Endodermal cell (in vitro differentiated cells): ENCODE data around the gene FAM53A. TPM values are rescaled to one million over a fixed set of nuclear protein-coding genes. Genes with fewer than 3 reads are reported as not detected.

Experiments
- DNase-seq: peaks from one replicate; pipeline ENCODE4 v3.0.0-alpha.2; 2017
- H3K27ac ChIP-seq: 2 replicates; pipeline ENCODE4 v1.5.1; 2013; ENCODE audit warnings: mild to moderate bottlenecking, low read depth, low read length, moderate library complexity
- H3K27me3 ChIP-seq: 2 replicates; pipeline ENCODE4 v1.6.1; 2013; ENCODE audit warnings: mild to moderate bottlenecking, low read length, moderate library complexity; ENCODE audit not compliant: insufficient read depth, control insufficient read depth, poor library complexity, severe bottlenecking
- H3K36me3 ChIP-seq: 2 replicates; pipeline ENCODE4 v1.7.0; 2013; ENCODE audit warnings: mild to moderate bottlenecking, low read length, moderate library complexity; ENCODE audit not compliant: control insufficient read depth, insufficient read depth
- H3K4me1 ChIP-seq: one replicate; pipeline ENCODE4 v1.7.0; 2013; ENCODE audit warnings: low read length; ENCODE audit not compliant: control insufficient read depth, insufficient read depth
- H3K4me3 ChIP-seq: 2 replicates; pipeline ENCODE4 v1.5.1; 2013; ENCODE audit warnings: mild to moderate bottlenecking, low read length, moderate library complexity
- H3K9ac ChIP-seq: 2 replicates; pipeline ENCODE4 v1.6.1; 2013; ENCODE audit warnings: mild to moderate bottlenecking, low read length, moderate library complexity; ENCODE audit not compliant: poor library complexity, severe bottlenecking; ENCODE audit errors: extremely low read depth
- H3K9me3 ChIP-seq: 2 replicates; pipeline ENCODE4 v1.6.1; 2013; ENCODE audit warnings: mild to moderate bottlenecking, low read length, moderate library complexity; ENCODE audit not compliant: control insufficient read depth
- H3K27ac Mint-ChIP-seq: 2 replicates; pipeline ENCODE4 v1.8.0; 2020; ENCODE audit warnings: mixed read lengths
- H3K27me3 Mint-ChIP-seq: 2 replicates; pipeline ENCODE4 v1.8.0; 2021; ENCODE audit warnings: mild to moderate bottlenecking, mixed read lengths; ENCODE audit not compliant: insufficient read depth
- H3K36me3 Mint-ChIP-seq: 2 replicates; pipeline ENCODE4 v1.8.0; 2020; ENCODE audit warnings: low read depth, mixed read lengths
- H3K4me1 Mint-ChIP-seq: 2 replicates; pipeline ENCODE4 v1.8.0; 2020; ENCODE audit warnings: mixed read lengths
- H3K4me3 Mint-ChIP-seq: 2 replicates; pipeline ENCODE4 v1.8.0; 2020; ENCODE audit warnings: mild to moderate bottlenecking, moderate library complexity, mixed read lengths
- H3K9me3 Mint-ChIP-seq: 2 replicates; pipeline ENCODE4 v1.8.0; 2020; ENCODE audit warnings: mild to moderate bottlenecking, mixed read lengths
- WGBS, 2 experiments: methylation state at CpG; one replicate each; pipeline versions ENCODE4 v1.1.5 to v1.1.7; 2013; ENCODE audit warnings: missing lambda C conversion rate in 2 of 2, mixed read lengths in 1 of 2; ENCODE audit not compliant: insufficient coverage in 1 of 2, insufficient read length in 1 of 2; 5-methylcytosine and 5-hydroxymethylcytosine counted together
- long read RNA-seq, 4 experiments: library from polyadenylated mRNA in 2 of 4; library from RNA in 1 of 4; library from capped mRNA in 1 of 4; stranded (forward) in 3 of 4; unstranded in 1 of 4; transcript quantifications; one replicate each; pipeline ENCODE4 v2.0.0, GENCODE V29; 2020 to 2021; ENCODE audit warnings: inconsistent platforms in 1 of 4
- polyA plus RNA-seq, 2 experiments: library from polyadenylated mRNA; stranded (reverse); fragments of 50-300 nt; gene quantifications; one replicate each; pipeline ENCODE4 v1.2.3, GENCODE V29; 2013
- total RNA-seq, 2 donors: library from RNA; stranded (reverse); fragmentation: NEBNext Ultra II Directional in 1 of 2; extraction: Animal tissue kit (Norgen Biotek cat#: 25700) in 1 of 2; gene quantifications; 2 replicates in 1 of 2; 3 replicates in 1 of 2; pipeline ENCODE4 v1.2.1, GENCODE V29; 2021
- TF ChIP-seq, protein P1 (sequence below): fragments of 200-600 bp; sonication (generic); conservative IDR thresholded peaks from 2 replicates; pipeline ENCODE4 v1.5.0; 2021; ENCODE audit warnings: antibody characterized with exemption, mild to moderate bottlenecking

Gene FAM53A, protein sequence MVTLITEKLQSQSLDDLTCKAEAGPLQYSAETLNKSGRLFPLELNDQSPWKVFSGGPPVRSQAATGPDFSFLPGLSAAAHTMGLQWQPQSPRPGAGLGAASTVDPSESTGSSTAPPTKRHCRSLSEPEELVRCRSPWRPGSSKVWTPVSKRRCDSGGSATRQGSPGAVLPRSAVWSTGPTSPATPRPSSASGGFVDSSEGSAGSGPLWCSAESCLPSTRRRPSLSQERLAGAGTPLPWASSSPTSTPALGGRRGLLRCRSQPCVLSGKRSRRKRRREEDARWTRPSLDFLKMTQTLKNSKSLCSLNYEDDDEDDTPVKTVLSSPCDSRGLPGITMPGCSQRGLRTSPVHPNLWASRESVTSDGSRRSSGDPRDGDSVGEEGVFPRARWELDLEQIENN
- total RNA-seq = 1 to 10 TPM; 3.7 to 4.9 TPM
- polyA plus RNA-seq (2013, experiment 1 of 2) = 3.0 TPM
- polyA plus RNA-seq (2013, experiment 2 of 2) = 3.6 TPM
- long read RNA-seq, experiment 1 = 0 reads
- long read RNA-seq, experiment 2, partial matches to known transcripts = 0 of 6 reads
- long read RNA-seq, experiment 2, other reads (novel, unspliced or antisense) = 5 of 6 reads
- long read RNA-seq, experiment 3, partial matches to known transcripts = 0 of 14 reads
- long read RNA-seq, experiment 3, other reads (novel, unspliced or antisense) = 9 of 14 reads
- long read RNA-seq, experiment 4 = 0 reads

DNA sequence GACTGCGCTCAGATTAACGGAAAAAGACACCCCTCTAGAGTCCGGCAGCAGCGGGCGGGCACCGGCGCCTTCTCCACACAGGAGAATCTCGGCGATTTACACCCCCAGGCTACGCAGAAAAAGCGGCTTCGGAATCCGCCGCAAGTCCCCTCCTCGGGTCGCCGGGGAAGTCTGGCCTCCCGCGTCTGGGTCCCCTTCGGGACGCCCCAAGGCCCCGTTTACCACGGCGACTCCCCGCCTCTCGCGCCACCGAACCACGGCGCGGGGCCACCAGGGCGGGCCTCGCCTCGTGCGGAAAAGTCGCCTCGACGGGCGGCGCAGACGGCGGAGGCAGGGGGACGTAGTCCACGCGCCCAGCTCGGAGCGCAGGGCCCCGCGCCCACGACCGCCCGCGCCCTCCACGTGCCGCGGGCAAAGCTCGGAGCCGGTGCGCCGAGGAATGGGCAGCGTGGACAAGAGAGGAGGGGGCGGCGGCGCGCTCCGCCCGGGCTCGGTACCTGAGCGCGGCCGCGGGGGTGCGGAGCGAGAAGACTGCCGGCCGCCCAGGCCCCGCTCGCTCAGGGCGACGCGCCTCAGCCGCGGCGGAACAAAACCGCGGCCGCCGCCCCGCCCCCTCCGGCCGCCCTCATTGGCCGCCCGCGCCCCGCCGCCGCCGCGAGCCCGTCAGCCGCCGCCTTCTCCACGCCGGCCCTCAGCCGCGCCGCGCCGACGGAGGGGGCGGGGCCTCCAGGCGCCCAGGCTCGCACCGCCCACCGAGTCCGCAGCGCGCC lies at the start of gene FAM53A:
TSS of gene FAM53A (minus strand) at position 578 of the 770 bp plus-strand sequence. CDS start 15,572 bp downstream, outside the sequence.
- H3K9me3 ChIP-seq = no peaks in the 10 kb centered on the region
- H3K4me3 Mint-ChIP-seq = peak within 1 kb of the TSS; percentile 60
- peaks cover 2% of the 10 kb centered on the region for H3K36me3 Mint-ChIP-seq
- no peaks in the 10 kb centered on the region for H3K9me3 Mint-ChIP-seq
- WGBS, 2 experiments = 1 to 6% methylated on average over 18 to 118 of the region's 118 CpGs
- H3K27me3 Mint-ChIP-seq = peaks cover 24% of the 10 kb centered on the region
- no peaks in the 10 kb centered on the region for H3K4me1 ChIP-seq
- peak within 1 kb of the TSS; percentile 2 for H3K9ac ChIP-seq
- TF ChIP-seq, protein P1, sequence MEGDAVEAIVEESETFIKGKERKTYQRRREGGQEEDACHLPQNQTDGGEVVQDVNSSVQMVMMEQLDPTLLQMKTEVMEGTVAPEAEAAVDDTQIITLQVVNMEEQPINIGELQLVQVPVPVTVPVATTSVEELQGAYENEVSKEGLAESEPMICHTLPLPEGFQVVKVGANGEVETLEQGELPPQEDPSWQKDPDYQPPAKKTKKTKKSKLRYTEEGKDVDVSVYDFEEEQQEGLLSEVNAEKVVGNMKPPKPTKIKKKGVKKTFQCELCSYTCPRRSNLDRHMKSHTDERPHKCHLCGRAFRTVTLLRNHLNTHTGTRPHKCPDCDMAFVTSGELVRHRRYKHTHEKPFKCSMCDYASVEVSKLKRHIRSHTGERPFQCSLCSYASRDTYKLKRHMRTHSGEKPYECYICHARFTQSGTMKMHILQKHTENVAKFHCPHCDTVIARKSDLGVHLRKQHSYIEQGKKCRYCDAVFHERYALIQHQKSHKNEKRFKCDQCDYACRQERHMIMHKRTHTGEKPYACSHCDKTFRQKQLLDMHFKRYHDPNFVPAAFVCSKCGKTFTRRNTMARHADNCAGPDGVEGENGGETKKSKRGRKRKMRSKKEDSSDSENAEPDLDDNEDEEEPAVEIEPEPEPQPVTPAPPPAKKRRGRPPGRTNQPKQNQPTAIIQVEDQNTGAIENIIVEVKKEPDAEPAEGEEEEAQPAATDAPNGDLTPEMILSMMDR = peak; percentile 20
- peaks cover 5% of the 10 kb centered on the region for H3K4me1 Mint-ChIP-seq
- peaks cover 17% of the 10 kb centered on the region for H3K27me3 ChIP-seq
- DNase-seq = peak; percentile 68
- H3K4me3 ChIP-seq = peak within 1 kb of the TSS; percentile 75
- no peak within 1 kb of the TSS for H3K27ac ChIP-seq
- H3K36me3 ChIP-seq = no peaks in the 10 kb centered on the region
- H3K27ac Mint-ChIP-seq = no peak within 1 kb of the TSS

DNA sequence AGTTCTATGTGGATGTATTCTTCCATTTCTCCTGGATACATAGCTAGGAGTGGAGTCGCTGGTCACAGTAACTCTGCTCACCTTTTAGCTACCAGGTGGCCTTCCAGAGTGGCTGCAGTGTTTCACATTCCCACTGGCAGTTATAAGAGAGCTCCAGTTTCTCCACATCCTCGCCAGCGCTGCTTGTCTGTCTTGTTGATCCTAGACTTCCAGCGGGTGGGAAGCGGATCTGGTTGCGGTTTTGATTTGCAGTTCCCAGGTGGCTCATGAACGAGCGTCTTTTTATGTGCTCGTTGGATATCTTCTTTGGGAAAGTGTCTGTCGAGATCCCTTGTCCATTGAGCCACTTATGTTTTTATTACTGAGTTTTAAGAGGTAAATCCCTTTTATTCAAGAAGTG lies 48.8 kb upstream of the FAM53A start:
- H3K4me1 ChIP-seq = no peaks in the 10 kb centered on the region
- H3K27me3 ChIP-seq = no peaks in the 10 kb centered on the region
- 95 to 97% methylated on average over 10 of the region's 10 CpGs for WGBS, 2 experiments
- Mint-ChIP-seq H3K4me3 (no peak overlapping the region), H3K9me3 (peaks cover 11% of the 10 kb centered on the region), H3K27ac (no peak overlapping the region), H3K36me3 (peaks cover 74% of the 10 kb centered on the region), H3K4me1 (no peaks in the 10 kb centered on the region), H3K27me3 (no peaks in the 10 kb centered on the region)
- H3K36me3 ChIP-seq = peaks cover 91% of the 10 kb centered on the region
- no peak overlapping the region for H3K27ac ChIP-seq
- TF ChIP-seq, protein P1 = no peak
- no peak for DNase-seq
- H3K4me3 ChIP-seq = no peak overlapping the region
- peaks cover 26% of the 10 kb centered on the region for H3K9me3 ChIP-seq
- H3K9ac ChIP-seq = no peak overlapping the region

DNA sequence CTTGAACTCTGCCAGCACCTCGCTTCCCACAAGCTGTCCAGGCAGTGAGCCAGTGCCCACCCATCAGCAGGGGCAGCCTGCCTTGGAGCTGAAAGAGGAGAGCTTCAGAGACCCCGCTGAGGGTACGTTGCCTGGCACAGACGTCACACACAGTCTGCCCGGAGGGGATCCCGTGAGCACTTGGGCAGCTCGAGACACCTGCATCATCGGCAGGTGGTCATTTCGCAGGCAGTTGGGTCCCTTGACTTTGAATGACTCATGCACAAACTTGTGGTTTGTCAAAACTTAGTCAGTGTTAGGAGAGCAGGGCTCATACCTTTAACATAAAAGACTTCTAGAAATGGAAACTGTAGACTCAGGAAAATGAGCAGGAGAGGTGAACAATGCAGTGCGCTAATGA lies 47.1 kb upstream of the FAM53A start:
- Mint-ChIP-seq H3K27ac (no peak overlapping the region), H3K27me3 (no peaks in the 10 kb centered on the region), H3K36me3 (peaks cover 70% of the 10 kb centered on the region), H3K4me1 (peaks cover 4% of the 10 kb centered on the region), H3K9me3 (no peaks in the 10 kb centered on the region), H3K4me3 (no peak overlapping the region)
- no peak for DNase-seq
- Histone ChIP-seq H3K9me3 (peaks cover 8% of the 10 kb centered on the region), H3K27me3 (no peaks in the 10 kb centered on the region), H3K27ac (no peak overlapping the region), H3K9ac (no peak overlapping the region), H3K36me3 (peaks cover 91% of the 10 kb centered on the region), H3K4me1 (no peaks in the 10 kb centered on the region), H3K4me3 (no peak overlapping the region)
- WGBS, 2 experiments = 97 to 98% methylated on average over 10 of the region's 10 CpGs
- TF ChIP-seq, protein P1 = no peak
